ENCODE results near the gene EID3. TPM values are rescaled to one million over a fixed set of nuclear protein-coding genes. Genes with fewer than 3 reads are reported as not detected.

EID3 gene
- 7.6 to 9.9 TPM (median 8.1 TPM) in 5 replicates for total RNA-seq (2022; extraction: Qiagen RNA extraction)

GRCh38 chr12:104303538-104304151 lies at the start of gene EID3:
EID3 (plus strand) TSS chr12:104303739; CDS start chr12:104303935, 196 bp downstream.

Other genes starting within 250 kb of the EID3 start
- 3.8 to 5.0 TPM (median 4.6 TPM) in 5 replicates for gene HCFC2, start 239.2 kb upstream of the EID3 start, total RNA-seq (2022; extraction: Qiagen RNA extraction)
- gene NFYB, start 165.5 kb upstream of the EID3 start, total RNA-seq (2022; extraction: Qiagen RNA extraction), result 27.1 to 28.6 TPM (median 28.3 TPM) in 5 replicates
- gene TXNRD1, start 88.0 kb upstream of the EID3 start, total RNA-seq (2022; extraction: Qiagen RNA extraction), result 956 to 1,224 TPM (median 1,122 TPM) in 5 replicates
- 22.1 to 34.0 TPM (median 32.6 TPM) in 5 replicates for gene CHST11, start 153.2 kb downstream of the EID3 start, total RNA-seq (2022; extraction: Qiagen RNA extraction)

Measured in A549 treated with CORT108297 at 1 μM for 4 hours (cell line).